Activated naive CD8-positive, alpha-beta T cell treated with anti-CD3 and anti-CD28 coated beads for 36 hours (primary cell): ENCODE measurements around the gene USF2. TPM values are rescaled to one million over a fixed set of nuclear protein-coding genes. Genes with fewer than 3 reads are reported as not detected.

ENCODE experiments used
- DNase-seq: peaks from one replicate; pipeline ENCODE4 v3.0.0; 2021
- H3K27ac Mint-ChIP-seq: one replicate; pipeline ENCODE4 v1.8.0; 2022; ENCODE audit warnings: mild to moderate bottlenecking, moderate library complexity, mixed read lengths
- H3K27me3 Mint-ChIP-seq: one replicate; pipeline ENCODE4 v1.8.0; 2022; ENCODE audit warnings: mild to moderate bottlenecking, mixed read lengths
- H3K36me3 Mint-ChIP-seq: one replicate; pipeline ENCODE4 v1.8.0; 2021; ENCODE audit warnings: mild to moderate bottlenecking, mixed read lengths
- H3K4me1 Mint-ChIP-seq: one replicate; pipeline ENCODE4 v1.8.0; 2021; ENCODE audit warnings: mixed read lengths
- H3K4me3 Mint-ChIP-seq: one replicate; pipeline ENCODE4 v1.8.0; 2022; ENCODE audit warnings: mild to moderate bottlenecking, moderate library complexity, mixed read lengths
- H3K9me3 Mint-ChIP-seq: one replicate; pipeline ENCODE4 v1.8.0; 2022; ENCODE audit warnings: mixed read lengths
- total RNA-seq, 2 experiments: library from RNA; stranded (reverse); gene quantifications; one replicate each; pipeline ENCODE4 v1.2.3, GENCODE V29; 2021

The USF2 gene
- total RNA-seq, 2 experiments from 2014 or later = 105 to 109 TPM

DNA sequence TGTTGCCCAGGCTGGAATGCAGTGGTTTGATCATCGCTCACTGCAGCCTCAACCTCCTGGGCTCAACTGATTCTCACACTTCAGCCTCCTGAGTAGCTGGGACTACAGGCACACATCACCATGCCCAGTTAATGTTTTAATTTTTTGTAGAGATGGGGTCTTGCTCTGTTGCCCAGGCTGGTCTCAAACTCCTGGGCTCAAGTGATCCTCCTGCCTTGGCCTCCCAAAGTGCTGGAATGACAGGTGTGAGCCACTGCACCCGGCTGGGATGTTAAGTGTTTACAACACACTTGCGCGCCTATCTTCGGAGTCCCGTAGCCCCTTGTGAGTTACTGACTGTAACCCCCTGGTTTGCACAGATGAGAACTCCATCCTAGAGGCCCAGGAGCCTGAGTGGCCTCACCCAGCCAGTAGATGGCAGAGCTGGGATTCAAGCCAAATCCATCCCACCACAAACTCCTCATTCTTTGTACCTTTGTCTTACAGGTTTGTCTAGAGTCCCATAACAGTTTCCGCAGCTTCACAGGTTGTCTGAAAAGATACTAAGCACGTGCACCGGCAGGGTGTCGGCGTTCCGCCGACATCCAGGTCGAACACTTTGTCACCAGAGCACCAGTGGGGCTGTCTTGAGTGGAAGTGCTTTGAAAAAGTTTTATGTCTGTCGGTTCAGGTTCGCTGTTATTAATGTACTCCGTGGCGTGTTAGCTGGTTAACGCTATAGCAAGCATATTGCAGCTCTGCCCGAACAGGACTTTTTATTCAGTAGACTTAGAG is 37.9 kb downstream of the USF2 start:
- Mint-ChIP-seq H3K4me3 (no peak overlapping the region), H3K27me3 (no peaks in the 10 kb centered on the region), H3K27ac (no peak overlapping the region), H3K9me3 (no peaks in the 10 kb centered on the region), H3K4me1 (peaks cover 5% of the 10 kb centered on the region), H3K36me3 (no peaks in the 10 kb centered on the region)
- no peak for DNase-seq

DNA sequence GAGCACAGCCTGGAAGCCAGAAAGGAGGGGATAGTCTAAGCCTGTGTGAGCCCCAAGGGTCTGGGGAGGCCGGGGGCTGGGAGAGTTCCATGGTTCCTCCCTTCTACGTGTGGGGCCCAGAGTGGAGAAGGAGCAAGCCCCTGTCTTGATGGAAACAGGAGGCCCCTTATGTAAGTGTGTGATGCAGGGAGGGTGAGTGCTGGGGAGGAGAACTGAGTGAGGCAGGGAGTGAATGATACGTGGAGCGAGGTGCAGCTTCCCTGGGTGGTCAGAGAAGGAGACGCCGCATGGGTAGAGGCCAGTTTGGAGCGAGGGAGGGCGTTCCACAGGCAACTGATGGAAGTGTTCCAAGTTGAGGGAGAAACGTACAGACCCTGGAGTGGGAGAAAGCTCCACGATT is 39.2 kb downstream of the USF2 start:
- no peak overlapping the region for H3K27ac Mint-ChIP-seq
- H3K4me3 Mint-ChIP-seq = no peak overlapping the region

GRCh38 chr19:35308910-35309309 is 40.1 kb downstream of the USF2 start:
- no peak overlapping the region for H3K4me3 Mint-ChIP-seq
- H3K36me3 Mint-ChIP-seq = no peaks in the 10 kb centered on the region
- DNase-seq = no peak
- no peak overlapping the region for H3K27ac Mint-ChIP-seq
- peaks cover 5% of the 10 kb centered on the region for H3K4me1 Mint-ChIP-seq
- no peaks in the 10 kb centered on the region for H3K9me3 Mint-ChIP-seq
- no peaks in the 10 kb centered on the region for H3K27me3 Mint-ChIP-seq

More for the DNA sequence above, 39.2 kb downstream of the USF2 start:
- no peak for DNase-seq
- no peaks in the 10 kb centered on the region for H3K27me3 Mint-ChIP-seq
- H3K4me1 Mint-ChIP-seq = peaks cover 5% of the 10 kb centered on the region
- H3K9me3 Mint-ChIP-seq = no peaks in the 10 kb centered on the region
- H3K36me3 Mint-ChIP-seq = no peaks in the 10 kb centered on the region

DNA sequence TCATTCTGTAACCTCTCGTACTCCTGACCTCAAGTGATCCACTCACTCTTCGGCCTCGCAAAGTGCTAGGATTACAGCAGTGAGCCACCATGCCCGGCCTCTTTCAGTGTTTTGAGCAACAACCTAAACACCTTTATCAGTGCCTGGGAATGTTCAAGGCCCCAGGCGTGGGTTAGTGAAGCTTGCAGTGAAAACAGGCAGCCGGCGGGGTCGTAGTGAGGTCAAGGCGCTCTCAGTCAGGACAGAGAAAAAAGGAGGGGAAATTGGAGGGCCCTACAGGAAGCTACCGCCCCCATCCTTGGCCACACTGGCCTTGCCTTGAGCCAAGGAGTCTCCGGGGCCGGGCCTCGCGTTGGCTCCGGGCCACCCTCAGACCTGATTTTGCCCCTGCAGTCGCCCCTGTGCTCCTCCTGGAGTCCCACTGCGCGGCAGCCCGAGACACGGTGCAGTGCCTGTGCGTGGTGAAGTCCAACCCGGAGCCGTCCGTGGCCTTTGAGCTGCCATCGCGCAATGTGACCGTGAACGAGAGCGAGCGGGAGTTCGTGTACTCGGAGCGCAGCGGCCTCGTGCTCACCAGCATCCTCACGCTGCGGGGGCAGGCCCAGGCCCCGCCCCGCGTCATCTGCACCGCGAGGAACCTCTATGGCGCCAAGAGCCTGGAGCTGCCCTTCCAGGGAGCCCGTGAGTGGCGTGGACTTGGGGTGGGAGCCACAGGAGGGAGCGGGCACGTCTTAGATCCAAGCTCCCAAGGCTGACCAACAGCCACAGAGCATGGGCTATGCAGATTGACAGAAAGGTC is 40.9 kb downstream of the USF2 start:
- peaks cover 5% of the 10 kb centered on the region for H3K4me1 Mint-ChIP-seq
- no peaks in the 10 kb centered on the region for H3K9me3 Mint-ChIP-seq
- no peak overlapping the region for H3K4me3 Mint-ChIP-seq
- no peaks in the 10 kb centered on the region for H3K36me3 Mint-ChIP-seq
- H3K27me3 Mint-ChIP-seq = peaks cover 5% of the 10 kb centered on the region
- no peak for DNase-seq
- H3K27ac Mint-ChIP-seq = no peak overlapping the region

DNA sequence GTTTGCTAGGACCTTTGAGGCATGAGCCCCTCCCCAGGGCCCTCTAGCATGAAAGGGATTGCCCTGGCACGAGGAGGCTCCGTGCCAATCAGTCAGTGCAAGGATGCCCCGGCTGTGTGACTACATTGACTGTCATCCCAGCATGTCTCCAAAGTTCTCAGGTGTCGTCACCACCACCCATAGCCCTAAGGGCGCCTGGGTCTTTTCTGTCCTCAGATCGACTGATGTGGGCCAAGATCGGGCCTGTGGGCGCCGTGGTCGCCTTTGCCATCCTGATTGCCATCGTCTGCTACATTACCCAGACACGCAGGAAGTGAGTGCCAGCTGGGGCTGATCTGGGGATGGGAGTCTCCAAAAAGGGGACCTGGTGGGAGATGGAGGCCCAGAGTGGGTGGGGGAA is 41.6 kb downstream of the USF2 start:
- no peak overlapping the region for H3K27ac Mint-ChIP-seq
- H3K9me3 Mint-ChIP-seq = no peaks in the 10 kb centered on the region
- DNase-seq = no peak
- H3K36me3 Mint-ChIP-seq = no peaks in the 10 kb centered on the region
- H3K4me1 Mint-ChIP-seq = peaks cover 5% of the 10 kb centered on the region
- H3K4me3 Mint-ChIP-seq = no peak overlapping the region
- H3K27me3 Mint-ChIP-seq = peaks cover 7% of the 10 kb centered on the region

DNA sequence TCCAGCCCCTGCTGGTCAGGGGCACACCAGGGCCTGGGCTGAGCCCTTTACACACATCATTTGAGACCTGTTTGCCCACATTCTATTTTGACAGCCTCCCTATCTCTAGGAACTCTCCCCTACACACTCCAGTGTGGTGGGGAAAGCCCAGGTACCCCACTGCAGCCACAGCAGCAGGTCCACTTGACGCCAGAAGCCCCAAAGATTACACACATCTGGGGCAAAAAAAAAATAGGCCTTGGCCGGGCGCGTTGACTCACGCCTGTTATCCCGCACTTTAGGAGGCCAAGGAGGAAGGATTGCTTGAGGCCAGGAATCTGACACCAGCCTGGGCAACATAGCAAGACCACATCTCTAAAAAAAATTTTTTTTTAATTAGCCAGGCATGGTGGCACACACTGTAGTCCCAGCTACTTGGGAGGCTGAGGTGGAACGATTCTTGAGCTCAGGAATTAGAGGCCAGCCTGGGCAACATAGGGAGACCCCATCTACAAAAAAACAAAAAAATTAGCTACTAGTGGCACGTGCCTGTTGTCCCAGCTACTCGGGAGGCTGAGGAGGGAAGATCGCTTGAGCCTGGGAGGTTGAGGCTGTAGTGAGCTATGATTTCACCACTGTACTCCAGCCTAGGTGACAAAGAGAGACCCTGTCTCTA is 42.2 kb downstream of the USF2 start:
- Mint-ChIP-seq H3K4me1 (peaks cover 5% of the 10 kb centered on the region), H3K9me3 (no peaks in the 10 kb centered on the region), H3K27me3 (peaks cover 7% of the 10 kb centered on the region), H3K4me3 (no peak overlapping the region), H3K36me3 (no peaks in the 10 kb centered on the region), H3K27ac (no peak overlapping the region)
- DNase-seq = no peak

GRCh38 chr19:35311901-35312665 is 43.3 kb downstream of the USF2 start:
- no peak overlapping the region for H3K27ac Mint-ChIP-seq
- no peaks in the 10 kb centered on the region for H3K36me3 Mint-ChIP-seq
- peaks cover 5% of the 10 kb centered on the region for H3K4me1 Mint-ChIP-seq
- DNase-seq = no peak
- no peak overlapping the region for H3K4me3 Mint-ChIP-seq
- peaks cover 7% of the 10 kb centered on the region for H3K27me3 Mint-ChIP-seq
- H3K9me3 Mint-ChIP-seq = no peaks in the 10 kb centered on the region

GRCh38 chr19:35313587-35313986 is 44.8 kb downstream of the USF2 start:
- Mint-ChIP-seq H3K27me3 (peaks cover 7% of the 10 kb centered on the region), H3K36me3 (no peaks in the 10 kb centered on the region), H3K4me3 (no peak overlapping the region), H3K9me3 (no peaks in the 10 kb centered on the region), H3K4me1 (peaks cover 7% of the 10 kb centered on the region), H3K27ac (no peak overlapping the region)
- no peak for DNase-seq

GRCh38 chr19:35314031-35314430 is 45.3 kb downstream of the USF2 start:
- H3K36me3 Mint-ChIP-seq = no peaks in the 10 kb centered on the region
- no peak for DNase-seq
- H3K9me3 Mint-ChIP-seq = no peaks in the 10 kb centered on the region
- no peak overlapping the region for H3K4me3 Mint-ChIP-seq
- no peak overlapping the region for H3K27ac Mint-ChIP-seq
- peaks cover 11% of the 10 kb centered on the region for H3K4me1 Mint-ChIP-seq
- H3K27me3 Mint-ChIP-seq = peaks cover 10% of the 10 kb centered on the region

- no peak overlapping the region for H3K27ac Mint-ChIP-seq
- DNase-seq = no peak
- no peaks in the 10 kb centered on the region for H3K9me3 Mint-ChIP-seq
- no peaks in the 10 kb centered on the region for H3K36me3 Mint-ChIP-seq
- H3K4me3 Mint-ChIP-seq = no peak overlapping the region
- peaks cover 10% of the 10 kb centered on the region for H3K27me3 Mint-ChIP-seq
- peaks cover 13% of the 10 kb centered on the region for H3K4me1 Mint-ChIP-seq
These were observed 46.2 kb downstream of the USF2 start for GRCh38 chr19:35314858-35315470.

DNA sequence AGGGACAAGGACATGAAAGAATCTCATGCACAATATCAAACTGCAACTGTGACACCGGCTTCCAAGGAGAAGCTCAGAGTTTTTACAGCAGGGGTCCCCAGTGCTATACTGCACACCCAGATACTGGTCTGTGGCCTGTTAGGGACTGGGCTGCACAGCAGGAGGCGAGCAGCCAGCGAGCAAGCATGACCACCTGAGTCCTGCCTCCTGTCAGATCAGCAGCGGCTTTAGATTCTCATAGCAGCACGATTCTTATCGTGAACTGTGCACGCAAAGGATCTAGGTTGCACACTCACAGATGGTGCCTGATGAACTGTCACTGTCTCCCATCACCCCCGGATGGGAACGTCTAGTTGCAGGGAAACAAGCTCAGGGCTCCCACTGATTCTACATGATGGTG is 47.1 kb downstream of the USF2 start:
- H3K4me1 Mint-ChIP-seq = peaks cover 8% of the 10 kb centered on the region
- DNase-seq = no peak
- no peak overlapping the region for H3K27ac Mint-ChIP-seq
- no peaks in the 10 kb centered on the region for H3K36me3 Mint-ChIP-seq
- no peak overlapping the region for H3K4me3 Mint-ChIP-seq
- no peaks in the 10 kb centered on the region for H3K9me3 Mint-ChIP-seq
- H3K27me3 Mint-ChIP-seq = peaks cover 15% of the 10 kb centered on the region

GRCh38 chr19:35316560-35316959 is 47.8 kb downstream of the USF2 start:
- H3K4me1 Mint-ChIP-seq = peaks cover 8% of the 10 kb centered on the region

DNA sequence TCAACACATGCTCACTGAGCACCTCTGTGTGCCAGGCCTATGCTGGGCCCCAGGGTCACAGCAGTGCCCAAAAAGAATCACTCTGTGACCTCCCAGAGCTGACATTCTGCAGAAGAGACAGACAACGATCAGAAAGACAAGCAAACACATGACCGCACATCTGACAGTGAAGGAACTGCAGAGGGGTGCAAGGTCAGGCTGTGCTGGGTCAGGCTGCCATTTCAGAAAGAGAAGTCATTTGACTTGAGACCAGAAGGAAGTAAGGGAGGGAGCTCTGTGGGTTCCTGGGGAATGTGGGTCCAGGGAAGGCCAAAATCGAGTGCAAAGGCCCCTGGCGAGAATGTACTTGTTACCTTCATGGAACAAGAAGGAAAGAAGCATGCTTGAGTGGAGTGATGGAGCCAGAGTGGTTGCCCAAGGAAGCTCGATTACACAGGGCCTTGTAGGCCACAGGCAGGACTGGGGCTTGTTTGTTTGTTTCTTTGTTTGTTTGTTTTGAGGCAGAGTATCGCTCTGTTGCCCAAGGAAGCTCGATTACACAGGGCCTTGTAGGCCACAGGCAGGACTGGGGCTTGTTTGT is 48.8 kb downstream of the USF2 start:
- Mint-ChIP-seq H3K36me3 (no peaks in the 10 kb centered on the region), H3K27me3 (peaks cover 15% of the 10 kb centered on the region), H3K9me3 (peaks cover 2% of the 10 kb centered on the region), H3K4me3 (no peak overlapping the region), H3K27ac (no peak overlapping the region), H3K4me1 (peaks cover 8% of the 10 kb centered on the region)
- DNase-seq = no peak

More at GRCh38 chr19:35316560-35316959, 47.8 kb downstream of the USF2 start:
- Mint-ChIP-seq H3K27ac (no peak overlapping the region), H3K27me3 (peaks cover 15% of the 10 kb centered on the region), H3K36me3 (no peaks in the 10 kb centered on the region), H3K4me3 (no peak overlapping the region), H3K9me3 (no peaks in the 10 kb centered on the region)
- no peak for DNase-seq
